ENCODE data around the gene UBE2E2. TPM values are rescaled to one million over a fixed set of nuclear protein-coding genes. Genes with fewer than 3 reads are reported as not detected.
A peak's percentile ranks its signal among the peaks of the same experiment; 100 is the strongest.

Gene UBE2E2
- total and polyA plus RNA-seq, 2 donors from 2014 or later, result 40.9 to 61.7 TPM

GRCh38 chr3:23303601-23304217 lies 100.6 kb downstream of the UBE2E2 start:
- no peak for FAIRE-seq
- H3K27me3 ChIP-seq (ENCODE audit: control insufficient read depth, insufficient read depth, low read length), result no peaks in the 10 kb centered on the region
- H3K9ac ChIP-seq (ENCODE audit: low read length in 3 of 3), result no peak overlapping the region
- intact Hi-C loops (cut with DNase I), result no loop called here
- DNase-seq, result peak in 2 of 5 donors; percentile 18 to 19
- peaks cover 0 to 4% (median 3%) of the 10 kb centered on the region in 3 donors for H3K4me1 ChIP-seq (ENCODE audit: control insufficient read depth in 2 of 3, insufficient read depth in 2 of 3, low read depth in 1 of 3, low read length in 3 of 3)
- TF ChIP-seq, protein P1, sequence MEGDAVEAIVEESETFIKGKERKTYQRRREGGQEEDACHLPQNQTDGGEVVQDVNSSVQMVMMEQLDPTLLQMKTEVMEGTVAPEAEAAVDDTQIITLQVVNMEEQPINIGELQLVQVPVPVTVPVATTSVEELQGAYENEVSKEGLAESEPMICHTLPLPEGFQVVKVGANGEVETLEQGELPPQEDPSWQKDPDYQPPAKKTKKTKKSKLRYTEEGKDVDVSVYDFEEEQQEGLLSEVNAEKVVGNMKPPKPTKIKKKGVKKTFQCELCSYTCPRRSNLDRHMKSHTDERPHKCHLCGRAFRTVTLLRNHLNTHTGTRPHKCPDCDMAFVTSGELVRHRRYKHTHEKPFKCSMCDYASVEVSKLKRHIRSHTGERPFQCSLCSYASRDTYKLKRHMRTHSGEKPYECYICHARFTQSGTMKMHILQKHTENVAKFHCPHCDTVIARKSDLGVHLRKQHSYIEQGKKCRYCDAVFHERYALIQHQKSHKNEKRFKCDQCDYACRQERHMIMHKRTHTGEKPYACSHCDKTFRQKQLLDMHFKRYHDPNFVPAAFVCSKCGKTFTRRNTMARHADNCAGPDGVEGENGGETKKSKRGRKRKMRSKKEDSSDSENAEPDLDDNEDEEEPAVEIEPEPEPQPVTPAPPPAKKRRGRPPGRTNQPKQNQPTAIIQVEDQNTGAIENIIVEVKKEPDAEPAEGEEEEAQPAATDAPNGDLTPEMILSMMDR (IDR thresholded peaks at IDR 0.05; ENCODE audit: borderline replicate concordance, extremely low read depth, insufficient read depth), result no peak
- no peaks in the 10 kb centered on the region for H3K36me3 ChIP-seq (ENCODE audit: control insufficient read depth in 2 of 3, insufficient read depth in 3 of 3, low read length in 3 of 3)
- H3K4me3 ChIP-seq (ENCODE audit: low read length in 3 of 3), result no peak overlapping the region
- no peaks in the 10 kb centered on the region for H3K9me3 ChIP-seq (ENCODE audit: control insufficient read depth in 2 of 3, insufficient read depth in 1 of 3, low read length in 3 of 3)
- H3K27ac ChIP-seq (ENCODE audit: low read depth in 2 of 2, low read length in 2 of 2), result no peak overlapping the region

DNA sequence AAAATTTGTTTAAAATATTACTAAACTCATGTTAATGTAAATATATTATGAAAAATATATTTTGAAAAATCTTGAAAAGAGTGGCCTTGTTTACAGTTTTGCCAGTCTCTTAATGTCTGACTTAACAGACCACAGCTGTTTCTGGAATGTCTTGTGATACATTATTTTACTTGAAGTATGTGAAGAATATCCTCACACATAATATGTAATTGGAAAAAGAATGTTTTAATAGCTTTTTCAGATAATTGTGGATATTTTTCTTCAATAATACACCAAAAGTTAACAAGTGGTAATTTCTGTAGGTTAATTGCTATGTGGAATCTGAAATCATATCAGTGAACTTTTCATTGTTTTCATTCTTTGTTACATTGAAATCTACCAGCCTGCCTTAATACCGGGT lies 101.3 kb downstream of the UBE2E2 start:
- Histone ChIP-seq H3K9ac (ENCODE audit: low read length in 3 of 3) (no peak overlapping the region), H3K4me1 (ENCODE audit: control insufficient read depth in 2 of 3, insufficient read depth in 2 of 3, low read depth in 1 of 3, low read length in 3 of 3) (peaks cover 0 to 4% (median 3%) of the 10 kb centered on the region in 3 donors), H3K27ac (ENCODE audit: low read depth in 2 of 2, low read length in 2 of 2) (no peak overlapping the region), H3K27me3 (ENCODE audit: control insufficient read depth, insufficient read depth, low read length) (no peaks in the 10 kb centered on the region), H3K9me3 (ENCODE audit: control insufficient read depth in 2 of 3, insufficient read depth in 1 of 3, low read length in 3 of 3) (no peaks in the 10 kb centered on the region), H3K4me3 (ENCODE audit: low read length in 3 of 3) (no peak overlapping the region), H3K36me3 (ENCODE audit: control insufficient read depth in 2 of 3, insufficient read depth in 3 of 3, low read length in 3 of 3) (no peaks in the 10 kb centered on the region)
- peak; percentile 67 for FAIRE-seq
- TF ChIP-seq, protein P1 (IDR thresholded peaks at IDR 0.05; ENCODE audit: borderline replicate concordance, extremely low read depth, insufficient read depth), result no peak
- intact Hi-C loops (cut with DNase I), result no loop called here
- DNase-seq, result peak in 1 of 5 donors; percentile 31

DNA sequence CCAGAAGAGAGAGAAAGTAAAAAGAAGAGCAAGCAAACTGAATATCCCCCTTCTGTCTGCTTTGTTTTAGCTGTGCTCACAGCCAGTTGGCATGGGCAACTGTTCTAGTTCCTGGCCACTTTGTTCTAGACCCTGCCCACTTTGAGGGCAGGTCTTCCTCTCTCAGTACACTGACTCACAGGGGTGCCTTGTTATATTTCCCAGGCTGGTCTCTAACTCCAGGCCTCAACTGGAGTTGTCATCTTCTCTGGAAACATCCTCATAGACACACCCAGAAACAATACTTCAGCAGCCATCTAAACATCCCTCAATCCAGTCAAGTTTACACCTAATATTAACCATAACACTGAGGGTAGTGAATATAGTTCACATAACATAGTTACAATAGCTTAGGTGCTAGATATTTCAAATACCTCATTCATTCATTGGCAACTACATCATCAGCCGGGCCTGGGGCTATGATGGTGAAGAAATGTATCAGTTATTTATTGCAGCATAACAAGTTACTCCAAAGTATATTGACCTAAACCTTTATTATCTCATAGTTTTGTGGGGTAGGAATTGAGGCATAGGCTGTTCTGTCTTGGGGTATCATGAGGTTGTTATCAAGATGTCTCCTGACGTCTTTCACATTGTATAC lies 106.0 kb downstream of the UBE2E2 start:
- FAIRE-seq (no peak), DNase-seq (no peak)
- no peak overlapping the region for H3K4me3 ChIP-seq (ENCODE audit: low read length in 3 of 3)
- H3K36me3 ChIP-seq (ENCODE audit: control insufficient read depth in 2 of 3, insufficient read depth in 3 of 3, low read length in 3 of 3), result no peaks in the 10 kb centered on the region
- intact Hi-C loops (cut with DNase I), result no loop called here
- H3K27me3 ChIP-seq (ENCODE audit: control insufficient read depth, insufficient read depth, low read length), result no peaks in the 10 kb centered on the region
- no peaks in the 10 kb centered on the region for H3K9me3 ChIP-seq (ENCODE audit: control insufficient read depth in 2 of 3, insufficient read depth in 1 of 3, low read length in 3 of 3)
- no peak overlapping the region for H3K9ac ChIP-seq (ENCODE audit: low read length in 3 of 3)
- peaks cover 0 to 4% (median 3%) of the 10 kb centered on the region in 3 donors for H3K4me1 ChIP-seq (ENCODE audit: control insufficient read depth in 2 of 3, insufficient read depth in 2 of 3, low read depth in 1 of 3, low read length in 3 of 3)
- TF ChIP-seq, protein P1 (IDR thresholded peaks at IDR 0.05; ENCODE audit: borderline replicate concordance, extremely low read depth, insufficient read depth), result no peak
- no peak overlapping the region for H3K27ac ChIP-seq (ENCODE audit: low read depth in 2 of 2, low read length in 2 of 2)
